Measurements from ENCODE around the gene IL6R. TPM values are rescaled to one million over a fixed set of nuclear protein-coding genes. Genes with fewer than 3 reads are reported as not detected.

IL6R gene
- total and polyA plus RNA-seq, 4 donors = 18.8 to 67.6 (median 35.3) TPM

- Histone ChIP-seq H3K4me1 (ENCODE audit: control insufficient read depth in 4 of 4, insufficient read depth in 4 of 4, low read length in 3 of 4) (peaks cover 3 to 28% (median 22%) of the 10 kb centered on the region in 4 donors), H3K4me3 (ENCODE audit: low read depth in 1 of 3, low read length in 3 of 3) (no peak overlapping the region), H3K9me3 (ENCODE audit: control insufficient read depth in 4 of 4, low read length in 3 of 4) (no peaks in the 10 kb centered on the region), H3K27ac (ENCODE audit: low read depth in 1 of 2, low read length in 2 of 2) (peak overlapping the region in 1 of 2 donors; percentile 18), H3K27me3 (ENCODE audit: control insufficient read depth in 4 of 4, insufficient read depth in 4 of 4, low read length in 3 of 4) (no peaks in the 10 kb centered on the region), H3K36me3 (ENCODE audit: control insufficient read depth in 4 of 4, insufficient read depth in 3 of 4, low read depth in 1 of 4, low read length in 3 of 4) (peaks cover 8 to 57% (median 43%) of the 10 kb centered on the region in 4 donors), H3K9ac (ENCODE audit: low read depth in 1 of 2, low read length in 2 of 2) (no peak overlapping the region)
- WGBS = 55% methylated on average over 8 of the region's 8 CpGs
- no peak for TF ChIP-seq NR2F2 (IDR thresholded peaks at IDR 0.05)
- no peak for DNase-seq (ENCODE audit: low spot score)
Measured at GRCh38 chr1:154443274-154444013, 38.3 kb downstream of the IL6R start.

DNA sequence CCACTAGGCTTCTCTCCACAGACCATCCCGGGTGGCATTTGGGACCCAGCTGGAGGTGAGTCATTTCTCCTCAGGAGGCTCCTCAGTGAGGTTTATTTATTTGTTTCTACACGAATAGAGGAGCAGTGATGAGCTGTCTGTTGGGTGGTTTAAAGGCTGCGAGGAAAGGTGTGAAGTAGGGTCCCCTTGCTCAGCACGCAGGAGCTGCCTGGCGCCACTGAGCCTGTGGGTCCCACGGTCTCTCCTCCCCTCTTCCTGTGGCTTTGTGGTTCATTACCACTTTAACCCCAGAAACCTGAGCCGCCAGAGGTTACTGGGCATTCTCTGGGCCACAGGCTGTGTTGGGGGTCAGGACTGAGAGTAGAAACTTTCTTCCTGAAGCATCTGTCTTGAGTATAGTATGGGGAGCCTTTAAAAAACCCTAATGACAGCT, 39.9 kb downstream of the IL6R start:
- DNase-seq (ENCODE audit: low spot score) = no peak
- Histone ChIP-seq H3K27me3 (ENCODE audit: control insufficient read depth in 4 of 4, insufficient read depth in 4 of 4, low read length in 3 of 4) (no peaks in the 10 kb centered on the region), H3K9me3 (ENCODE audit: control insufficient read depth in 4 of 4, low read length in 3 of 4) (no peaks in the 10 kb centered on the region), H3K4me3 (ENCODE audit: low read depth in 1 of 3, low read length in 3 of 3) (no peak overlapping the region), H3K27ac (ENCODE audit: low read depth in 1 of 2, low read length in 2 of 2) (no peak overlapping the region), H3K9ac (ENCODE audit: low read depth in 1 of 2, low read length in 2 of 2) (no peak overlapping the region), H3K4me1 (ENCODE audit: control insufficient read depth in 4 of 4, insufficient read depth in 4 of 4, low read length in 3 of 4) (peaks cover 0 to 17% (median 10%) of the 10 kb centered on the region in 4 donors), H3K36me3 (ENCODE audit: control insufficient read depth in 4 of 4, insufficient read depth in 3 of 4, low read depth in 1 of 4, low read length in 3 of 4) (peaks cover 11 to 66% (median 52%) of the 10 kb centered on the region in 4 donors)
- TF ChIP-seq FOXA2 (IDR thresholded peaks at IDR 0.05) (no peak), ATF3 (IDR thresholded peaks at IDR 0.05) (no peak), SP1 (IDR thresholded peaks at IDR 0.05) (no peak), YY1 (IDR thresholded peaks at IDR 0.05) (no peak), EGR1 (IDR thresholded peaks at IDR 0.05; ENCODE audit: low read depth in 2 of 2) (no peak), RXRA (IDR thresholded peaks at IDR 0.05) (no peak), TAF1 (conservative IDR thresholded peaks at IDR 0.05) (no peak), HNF4G (IDR thresholded peaks at IDR 0.05) (no peak), RAD21 (IDR thresholded peaks at IDR 0.05) (no peak), MAX (IDR thresholded peaks at IDR 0.05) (no peak), NR2F2 (IDR thresholded peaks at IDR 0.05) (no peak), JUND (IDR thresholded peaks at IDR 0.05) (no peak)
- TF ChIP-seq, protein P1, sequence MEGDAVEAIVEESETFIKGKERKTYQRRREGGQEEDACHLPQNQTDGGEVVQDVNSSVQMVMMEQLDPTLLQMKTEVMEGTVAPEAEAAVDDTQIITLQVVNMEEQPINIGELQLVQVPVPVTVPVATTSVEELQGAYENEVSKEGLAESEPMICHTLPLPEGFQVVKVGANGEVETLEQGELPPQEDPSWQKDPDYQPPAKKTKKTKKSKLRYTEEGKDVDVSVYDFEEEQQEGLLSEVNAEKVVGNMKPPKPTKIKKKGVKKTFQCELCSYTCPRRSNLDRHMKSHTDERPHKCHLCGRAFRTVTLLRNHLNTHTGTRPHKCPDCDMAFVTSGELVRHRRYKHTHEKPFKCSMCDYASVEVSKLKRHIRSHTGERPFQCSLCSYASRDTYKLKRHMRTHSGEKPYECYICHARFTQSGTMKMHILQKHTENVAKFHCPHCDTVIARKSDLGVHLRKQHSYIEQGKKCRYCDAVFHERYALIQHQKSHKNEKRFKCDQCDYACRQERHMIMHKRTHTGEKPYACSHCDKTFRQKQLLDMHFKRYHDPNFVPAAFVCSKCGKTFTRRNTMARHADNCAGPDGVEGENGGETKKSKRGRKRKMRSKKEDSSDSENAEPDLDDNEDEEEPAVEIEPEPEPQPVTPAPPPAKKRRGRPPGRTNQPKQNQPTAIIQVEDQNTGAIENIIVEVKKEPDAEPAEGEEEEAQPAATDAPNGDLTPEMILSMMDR (IDR thresholded peaks at IDR 0.05; ENCODE audit: low read depth, low read length, missing input control) = no peak
- WGBS = 76% methylated on average over 7 of the region's 7 CpGs

- TF ChIP-seq ZBTB33 (IDR thresholded peaks at IDR 0.05) (no peak), FOXA1 (IDR thresholded peaks at IDR 0.05) (no peak), YY1 (IDR thresholded peaks at IDR 0.05) (no peak), ATF3 (IDR thresholded peaks at IDR 0.05) (no peak)
- no peak for DNase-seq (ENCODE audit: low spot score)
- H3K4me3 ChIP-seq (ENCODE audit: low read depth in 1 of 3, low read length in 3 of 3) = no peak overlapping the region
- no peaks in the 10 kb centered on the region for H3K27me3 ChIP-seq (ENCODE audit: control insufficient read depth in 4 of 4, insufficient read depth in 4 of 4, low read length in 3 of 4)
- no peak overlapping the region for H3K9ac ChIP-seq (ENCODE audit: low read depth in 1 of 2, low read length in 2 of 2)
- peaks cover 0 to 17% (median 6%) of the 10 kb centered on the region in 4 donors for H3K4me1 ChIP-seq (ENCODE audit: control insufficient read depth in 4 of 4, insufficient read depth in 4 of 4, low read length in 3 of 4)
- 82% methylated on average over 10 of the region's 10 CpGs for WGBS
- no peaks in the 10 kb centered on the region for H3K9me3 ChIP-seq (ENCODE audit: control insufficient read depth in 4 of 4, low read length in 3 of 4)
- H3K27ac ChIP-seq (ENCODE audit: low read depth in 1 of 2, low read length in 2 of 2) = no peak overlapping the region
- peaks cover 11 to 65% (median 55%) of the 10 kb centered on the region in 4 donors for H3K36me3 ChIP-seq (ENCODE audit: control insufficient read depth in 4 of 4, insufficient read depth in 3 of 4, low read depth in 1 of 4, low read length in 3 of 4)
Measured at GRCh38 chr1:154446292-154446691, 41.1 kb downstream of the IL6R start.

Data from liver (tissue), 9 donors.